ENCODE results near the gene SLA2.
"Not testable (repeated sequence)": the region's sequence is repeated elsewhere in the genome, so short reads cannot be mapped to it uniquely, and the experiment has no call there.

Gene SLA2

GRCh38 chr20:36645998-36646397 is at the start of gene SLA2:
TSS of gene SLA2 (minus strand) at chr20:36646196. CDS start at chr20:36641335, 4,861 bp downstream.
- DNase-seq (ENCODE audit: low read depth), result no peak
- TF ChIP-seq CTCF (IDR thresholded peaks at IDR 0.05; ENCODE audit: control insufficient read depth, insufficient read depth, low read depth, low read length, missing control alignments), result no peak
- H3K4me3 ChIP-seq (ENCODE audit: control insufficient read depth, low read depth, low read length), result no peak within 1 kb of the TSS

GRCh38 chr20:36695467-36695866 is 49.5 kb upstream of the SLA2 start:
- H3K4me3 ChIP-seq (ENCODE audit: control insufficient read depth, low read depth, low read length); DNase-seq (ENCODE audit: low read depth): not testable (repeated sequence)

- TF ChIP-seq CTCF (IDR thresholded peaks at IDR 0.05; ENCODE audit: control insufficient read depth, insufficient read depth, low read depth, low read length, missing control alignments), result no peak
- no peak for DNase-seq (ENCODE audit: low read depth)
- no peak overlapping the region for H3K4me3 ChIP-seq (ENCODE audit: control insufficient read depth, low read depth, low read length)
Measured at GRCh38 chr20:36688630-36689029, 42.6 kb upstream of the SLA2 start.

- DNase-seq (ENCODE audit: low read depth), result no peak
- no peak for TF ChIP-seq CTCF (IDR thresholded peaks at IDR 0.05; ENCODE audit: control insufficient read depth, insufficient read depth, low read depth, low read length, missing control alignments)
- no peak overlapping the region for H3K4me3 ChIP-seq (ENCODE audit: control insufficient read depth, low read depth, low read length)
Measured at GRCh38 chr20:36687850-36688249, 41.9 kb upstream of the SLA2 start.

- H3K4me3 ChIP-seq (ENCODE audit: control insufficient read depth, low read depth, low read length), result no peak overlapping the region
- no peak for DNase-seq (ENCODE audit: low read depth)
- TF ChIP-seq CTCF (IDR thresholded peaks at IDR 0.05; ENCODE audit: control insufficient read depth, insufficient read depth, low read depth, low read length, missing control alignments), result no peak
Measured at GRCh38 chr20:36686944-36687343, 40.9 kb upstream of the SLA2 start.

- H3K4me3 ChIP-seq (ENCODE audit: control insufficient read depth, low read depth, low read length), result no peak overlapping the region
- no peak for TF ChIP-seq CTCF (IDR thresholded peaks at IDR 0.05; ENCODE audit: control insufficient read depth, insufficient read depth, low read depth, low read length, missing control alignments)
- DNase-seq (ENCODE audit: low read depth), result no peak
Measured at GRCh38 chr20:36686504-36686903, 40.5 kb upstream of the SLA2 start.

GRCh38 chr20:36684747-36685146 is 38.8 kb upstream of the SLA2 start:
- no peak for DNase-seq (ENCODE audit: low read depth)
- TF ChIP-seq CTCF (IDR thresholded peaks at IDR 0.05; ENCODE audit: control insufficient read depth, insufficient read depth, low read depth, low read length, missing control alignments), result no peak

More at GRCh38 chr20:36684747-36685146, 38.8 kb upstream of the SLA2 start:
- H3K4me3 ChIP-seq (ENCODE audit: control insufficient read depth, low read depth, low read length), result no peak overlapping the region
